IPS-15b (cell line): Measurements from ENCODE around the gene GALNT18.

ENCODE experiments used
- H3K27me3 ChIP-seq: one replicate; pipeline ENCODE4 v1.6.1; 2013; ENCODE audit warnings: low read length; ENCODE audit not compliant: control insufficient read depth, insufficient read depth
- H3K36me3 ChIP-seq: one replicate; pipeline ENCODE4 v1.6.1; 2013; ENCODE audit warnings: low read length; ENCODE audit not compliant: control insufficient read depth, insufficient read depth
- H3K4me1 ChIP-seq: one replicate; pipeline ENCODE4 v1.6.1; 2013; ENCODE audit warnings: mild to moderate bottlenecking, low read length; ENCODE audit not compliant: control insufficient read depth, insufficient read depth
- H3K4me3 ChIP-seq: one replicate; pipeline ENCODE4 v1.5.1; 2013; ENCODE audit warnings: low read depth, low read length
- H3K9ac ChIP-seq: one replicate; pipeline ENCODE4 v1.6.1; 2013; ENCODE audit warnings: low read depth, mild to moderate bottlenecking, low read length
- H3K9me3 ChIP-seq: one replicate; pipeline ENCODE4 v1.6.1; 2013; ENCODE audit warnings: mild to moderate bottlenecking, low read length; ENCODE audit not compliant: control insufficient read depth, insufficient read depth

The GALNT18 gene

DNA sequence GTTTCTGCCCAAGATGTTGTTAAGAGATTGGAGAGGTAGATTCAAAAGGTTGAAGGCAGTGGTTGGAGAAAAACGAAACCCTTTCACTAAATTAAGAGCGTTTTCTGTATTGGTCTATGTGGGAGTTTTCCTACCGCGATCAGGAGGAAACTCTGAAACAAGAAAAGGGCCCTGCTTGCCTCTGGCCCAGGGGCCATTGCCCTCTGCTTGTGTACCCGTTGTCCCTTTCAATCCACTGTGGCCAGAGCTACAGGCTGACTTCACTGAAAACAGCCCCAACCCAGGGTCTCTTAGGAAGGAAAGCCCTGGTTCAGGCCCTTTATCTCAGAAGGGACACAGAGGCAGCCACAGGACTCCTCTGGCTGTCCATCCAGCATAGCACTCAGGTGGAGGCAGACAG, 367.8 kb downstream of the GALNT18 start:
- H3K27me3 ChIP-seq = no peaks in the 10 kb centered on the region
- no peaks in the 10 kb centered on the region for H3K9me3 ChIP-seq
- H3K9ac ChIP-seq = no peak overlapping the region
- no peak overlapping the region for H3K4me3 ChIP-seq
- H3K4me1 ChIP-seq = no peaks in the 10 kb centered on the region
- H3K36me3 ChIP-seq = no peaks in the 10 kb centered on the region

GRCh38 chr11:11253497-11253896, 368.3 kb downstream of the GALNT18 start:
- Histone ChIP-seq H3K4me3 (no peak overlapping the region), H3K27me3 (no peaks in the 10 kb centered on the region), H3K9me3 (no peaks in the 10 kb centered on the region), H3K4me1 (no peaks in the 10 kb centered on the region), H3K9ac (no peak overlapping the region), H3K36me3 (no peaks in the 10 kb centered on the region)

DNA sequence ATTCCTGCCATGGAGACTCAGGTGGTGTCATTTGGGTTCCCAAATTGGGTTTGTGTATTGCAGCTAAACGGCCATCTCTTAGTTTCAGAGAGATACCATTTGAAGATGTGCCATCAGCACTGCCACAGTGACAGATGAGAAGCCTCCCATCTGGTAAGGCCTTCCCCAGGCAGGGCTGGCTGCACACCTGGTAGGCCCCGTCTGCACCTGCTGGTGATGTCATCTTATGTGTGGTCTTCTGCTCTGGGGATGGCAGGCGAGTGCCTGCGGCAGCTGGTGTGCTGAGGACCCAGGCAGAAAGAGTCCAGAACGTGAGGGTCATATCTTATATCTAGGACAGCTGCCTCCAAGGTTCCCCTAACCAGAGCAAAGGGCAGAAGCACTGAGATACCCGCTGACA, 369.4 kb downstream of the GALNT18 start:
- Histone ChIP-seq H3K9ac (no peak overlapping the region), H3K27me3 (no peaks in the 10 kb centered on the region), H3K36me3 (no peaks in the 10 kb centered on the region), H3K9me3 (no peaks in the 10 kb centered on the region), H3K4me1 (no peaks in the 10 kb centered on the region), H3K4me3 (no peak overlapping the region)

GRCh38 chr11:11251394-11251970, 370.3 kb downstream of the GALNT18 start:
- Histone ChIP-seq H3K36me3 (no peaks in the 10 kb centered on the region), H3K9me3 (no peaks in the 10 kb centered on the region), H3K27me3 (peaks cover 3% of the 10 kb centered on the region), H3K9ac (no peak overlapping the region), H3K4me3 (no peak overlapping the region), H3K4me1 (no peaks in the 10 kb centered on the region)

DNA sequence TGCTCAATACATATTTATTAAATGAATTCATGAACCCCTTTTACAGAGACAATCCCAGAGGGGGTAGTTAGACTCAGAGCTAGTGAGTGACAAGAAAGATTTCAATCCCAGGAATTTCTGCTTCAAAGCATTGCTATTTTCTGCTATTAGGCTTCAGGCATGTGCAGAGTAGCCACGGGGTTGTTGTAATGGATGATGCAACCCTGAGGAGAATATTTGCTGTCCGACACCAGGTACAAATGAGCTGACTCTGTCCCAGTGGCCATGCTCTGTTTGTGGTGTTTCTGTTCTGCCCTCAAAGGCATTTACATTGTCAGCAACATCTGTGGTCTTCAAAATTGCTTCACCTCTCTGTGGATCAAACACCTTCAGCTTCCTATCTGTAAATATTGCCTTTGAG, 371.3 kb downstream of the GALNT18 start:
- no peak overlapping the region for H3K9ac ChIP-seq
- peaks cover 5% of the 10 kb centered on the region for H3K27me3 ChIP-seq
- H3K4me1 ChIP-seq = no peaks in the 10 kb centered on the region
- H3K36me3 ChIP-seq = no peaks in the 10 kb centered on the region
- H3K9me3 ChIP-seq = no peaks in the 10 kb centered on the region
- H3K4me3 ChIP-seq = no peak overlapping the region

DNA sequence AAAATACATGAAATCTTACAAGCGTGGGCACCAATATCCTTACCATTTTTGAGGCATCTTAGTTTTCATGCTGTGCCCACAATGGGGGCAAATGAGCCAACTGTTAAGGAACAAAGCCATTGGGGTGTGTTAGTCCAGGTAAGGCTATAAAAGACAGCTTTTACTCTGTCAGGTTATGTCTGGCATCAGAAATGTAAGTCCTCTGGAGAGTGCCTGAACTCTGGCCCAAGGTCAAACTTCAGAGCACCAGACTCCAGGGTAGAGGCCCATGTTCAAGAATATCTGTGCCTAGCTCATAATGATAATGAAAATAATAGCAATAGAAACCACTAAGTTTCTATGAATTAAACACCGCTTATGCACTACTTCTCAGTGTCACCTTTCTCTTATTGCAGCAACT, 374.2 kb downstream of the GALNT18 start:
- H3K9me3 ChIP-seq = no peaks in the 10 kb centered on the region
- no peak overlapping the region for H3K4me3 ChIP-seq
- peaks cover 7% of the 10 kb centered on the region for H3K4me1 ChIP-seq
- H3K9ac ChIP-seq = no peak overlapping the region
- no peaks in the 10 kb centered on the region for H3K36me3 ChIP-seq
- H3K27me3 ChIP-seq = peaks cover 5% of the 10 kb centered on the region

DNA sequence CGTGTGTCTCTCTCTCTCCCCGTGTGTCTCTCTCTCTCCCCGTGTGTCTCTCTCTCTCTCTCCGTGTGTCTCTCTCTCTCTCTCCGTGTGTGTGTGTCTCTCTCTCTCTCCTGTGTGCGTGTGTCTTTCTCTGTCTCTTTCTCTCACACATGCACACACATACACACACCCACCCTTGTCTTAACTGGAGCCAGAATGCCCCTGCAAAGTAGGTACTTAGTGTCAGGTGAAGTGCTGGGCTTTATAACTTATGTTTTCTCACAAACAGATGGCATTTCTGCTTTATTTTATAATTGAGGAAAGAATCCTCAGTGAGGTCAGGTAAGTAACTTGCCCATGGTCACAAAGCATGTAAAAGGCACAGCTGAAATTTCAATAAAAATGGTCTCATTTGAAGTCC, 374.7 kb downstream of the GALNT18 start:
- H3K9me3 ChIP-seq = no peaks in the 10 kb centered on the region
- no peaks in the 10 kb centered on the region for H3K36me3 ChIP-seq
- H3K27me3 ChIP-seq = peaks cover 5% of the 10 kb centered on the region
- H3K4me3 ChIP-seq = no peak overlapping the region
- no peak overlapping the region for H3K9ac ChIP-seq
- H3K4me1 ChIP-seq = peaks cover 7% of the 10 kb centered on the region

GRCh38 chr11:11246166-11246565, 375.6 kb downstream of the GALNT18 start:
- Histone ChIP-seq H3K9ac (no peak overlapping the region), H3K9me3 (no peaks in the 10 kb centered on the region), H3K4me3 (no peak overlapping the region), H3K4me1 (peaks cover 7% of the 10 kb centered on the region), H3K36me3 (no peaks in the 10 kb centered on the region), H3K27me3 (peaks cover 5% of the 10 kb centered on the region)

GRCh38 chr11:11245453-11245852, 376.4 kb downstream of the GALNT18 start:
- H3K36me3 ChIP-seq = no peaks in the 10 kb centered on the region
- no peak overlapping the region for H3K9ac ChIP-seq
- H3K27me3 ChIP-seq = peaks cover 5% of the 10 kb centered on the region
- no peak overlapping the region for H3K4me3 ChIP-seq
- H3K9me3 ChIP-seq = no peaks in the 10 kb centered on the region
- H3K4me1 ChIP-seq = peaks cover 7% of the 10 kb centered on the region

DNA sequence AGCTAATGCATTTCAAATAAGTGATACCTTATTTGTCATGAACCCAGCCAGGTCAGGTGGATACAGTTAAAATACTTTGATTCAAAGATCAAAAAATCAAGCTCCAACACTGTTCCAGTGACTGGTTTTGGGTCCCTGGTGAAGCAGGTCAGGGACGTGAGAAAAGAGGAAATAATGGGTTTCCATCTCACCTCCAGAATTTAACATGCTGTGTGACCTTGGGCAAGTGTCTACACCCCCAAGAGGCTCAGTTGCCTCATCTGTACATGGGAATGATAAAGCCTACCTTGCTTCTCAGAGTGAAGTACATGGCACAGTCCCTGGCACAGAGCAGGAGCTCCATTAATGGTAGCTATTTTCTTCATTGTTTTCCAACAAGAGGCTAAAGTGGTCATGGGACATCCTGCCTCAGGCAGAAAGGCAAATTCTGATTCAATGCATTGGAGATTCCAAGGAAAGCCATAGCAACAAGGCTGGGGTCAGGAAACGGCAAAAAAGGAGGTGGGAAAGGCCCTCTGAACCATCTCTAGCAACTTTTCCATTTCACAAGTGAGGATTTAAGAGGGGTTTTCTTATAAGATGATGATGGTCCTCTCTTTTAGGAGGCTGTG, 377.2 kb downstream of the GALNT18 start:
- Histone ChIP-seq H3K36me3 (no peaks in the 10 kb centered on the region), H3K4me1 (peaks cover 7% of the 10 kb centered on the region), H3K27me3 (peaks cover 5% of the 10 kb centered on the region), H3K9ac (no peak overlapping the region), H3K9me3 (no peaks in the 10 kb centered on the region), H3K4me3 (no peak overlapping the region)

DNA sequence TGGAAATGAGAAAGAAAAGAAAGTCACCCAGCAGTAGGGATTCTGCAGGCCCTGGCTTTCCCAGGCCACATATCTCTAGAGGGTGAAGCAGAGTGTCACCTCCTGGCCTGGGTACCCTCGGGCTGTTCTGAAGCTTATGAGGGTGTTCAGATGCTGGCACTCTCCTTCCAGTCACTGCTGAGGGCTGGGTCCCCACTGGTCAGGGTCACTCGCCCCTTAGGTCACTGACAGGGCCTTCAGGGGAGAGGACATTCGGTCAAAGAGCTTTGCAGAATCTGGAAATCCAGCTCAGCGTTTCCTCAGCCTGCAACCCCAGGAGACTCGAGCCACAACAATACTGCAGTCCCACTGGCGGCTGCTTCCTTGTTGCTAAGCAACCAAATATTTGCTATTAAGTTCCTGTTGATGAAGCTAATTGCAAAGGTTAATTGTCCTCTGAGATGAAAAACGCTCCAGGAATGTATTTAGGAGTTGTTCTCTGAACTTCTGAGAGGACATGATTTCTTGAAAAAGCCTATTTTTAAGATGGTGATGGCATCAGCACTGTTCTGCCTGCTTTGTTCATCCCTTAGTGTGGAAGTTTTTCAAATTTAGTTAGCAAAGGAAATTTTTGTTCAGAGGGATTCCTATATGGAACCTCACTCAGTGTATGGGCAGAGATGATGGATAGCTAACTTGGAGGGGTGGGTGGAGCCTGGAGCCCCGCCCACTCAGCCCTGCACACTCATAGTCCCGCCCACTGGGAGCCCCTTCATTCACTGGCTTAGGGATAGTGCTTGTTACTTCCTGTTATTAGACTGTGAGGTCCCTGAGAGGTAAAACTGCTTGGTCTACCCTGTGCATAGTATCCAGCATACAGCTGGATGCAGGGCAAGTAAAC, 378.0 kb downstream of the GALNT18 start:
- Histone ChIP-seq H3K4me1 (peaks cover 7% of the 10 kb centered on the region), H3K36me3 (no peaks in the 10 kb centered on the region), H3K9me3 (no peaks in the 10 kb centered on the region), H3K4me3 (no peak overlapping the region), H3K27me3 (peaks cover 5% of the 10 kb centered on the region), H3K9ac (no peak overlapping the region)

DNA sequence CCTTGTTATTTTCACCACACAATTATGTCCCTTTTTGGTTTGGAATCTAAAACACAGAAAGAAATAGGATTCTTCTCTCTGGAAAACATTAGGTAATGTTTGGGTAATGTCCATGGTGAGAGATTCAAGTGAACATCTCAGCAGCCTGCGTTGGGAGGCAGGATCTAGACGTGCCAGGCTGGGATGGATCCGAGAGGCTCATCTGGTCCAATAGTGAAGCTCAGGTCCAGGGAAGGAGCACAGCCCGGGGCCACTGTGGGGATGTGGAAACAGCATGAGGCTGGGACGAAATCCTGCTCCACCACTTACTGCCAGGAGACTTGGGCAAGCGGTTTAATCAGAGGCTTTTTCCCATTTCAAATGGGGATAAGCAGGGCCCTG, 378.6 kb downstream of the GALNT18 start:
- Histone ChIP-seq H3K4me3 (no peak overlapping the region), H3K27me3 (peaks cover 5% of the 10 kb centered on the region), H3K36me3 (no peaks in the 10 kb centered on the region), H3K9ac (no peak overlapping the region), H3K9me3 (no peaks in the 10 kb centered on the region), H3K4me1 (peaks cover 7% of the 10 kb centered on the region)
